GM23338 (cell line): Measurements from ENCODE around the gene SULF2.

ENCODE experiments used
- CREB1 ChIP-seq: fragments of 250-450 bp; sonication (Bioruptor Pico); IDR thresholded peaks from 2 replicates; pipeline ENCODE4 v1.5.0; 2020; ENCODE audit warnings: low read depth, mild to moderate bottlenecking, moderate library complexity
- EZH2 ChIP-seq: fragments of 200-600 bp; sonication (generic); IDR thresholded peaks from one replicate; pipeline ENCODE4 v1.8.0; 2017; ENCODE audit warnings: antibody characterized with exemption, mild to moderate bottlenecking, low read depth; ENCODE audit not compliant: unreplicated experiment
- EZH2phosphoT487 ChIP-seq: fragments of 200-600 bp; sonication (generic); IDR thresholded peaks from one replicate; pipeline ENCODE4 v1.8.1; 2018; ENCODE audit warnings: antibody characterized with exemption; ENCODE audit not compliant: unreplicated experiment
- JUNB ChIP-seq: IDR thresholded peaks from one replicate; pipeline ENCODE4 v1.6.1; 2016; ENCODE audit warnings: antibody characterized with exemption; ENCODE audit not compliant: unreplicated experiment
- NANOG ChIP-seq: IDR thresholded peaks from 2 replicates; pipeline ENCODE4 v1.6.1; 2016; ENCODE audit warnings: antibody characterized with exemption, borderline replicate concordance
- POLR2AphosphoS5 ChIP-seq: IDR thresholded peaks from 2 replicates; pipeline ENCODE4 v1.6.1; 2016; ENCODE audit warnings: antibody characterized with exemption, low read depth
- ZNF114 ChIP-seq: fragments of 250-450 bp; sonication (Bioruptor Pico); IDR thresholded peaks from 2 replicates; pipeline ENCODE4 v1.5.0; 2020; ENCODE audit warnings: mild to moderate bottlenecking, moderate library complexity
- ZNF331 ChIP-seq: fragments of 250-450 bp; sonication (Bioruptor Pico); IDR thresholded peaks from 2 replicates; pipeline ENCODE4 v1.5.0; 2020; ENCODE audit warnings: low read depth, mild to moderate bottlenecking, moderate library complexity
- TF ChIP-seq, protein P1 (sequence below), 2 experiments: fragments of 200-600 bp in 1 of 2; sonication (generic) in 1 of 2; conservative IDR thresholded peaks; 2 replicates each; pipeline versions ENCODE4 v1.5.1 to v1.6.1; 2016 to 2017; ENCODE audit warnings: antibody characterized with exemption in 2 of 2, low read depth in 2 of 2, mild to moderate bottlenecking in 2 of 2, moderate library complexity in 1 of 2
- TF ChIP-seq, protein P2 (sequence below): IDR thresholded peaks from one replicate; pipeline ENCODE4 v1.6.1; 2018; ENCODE audit warnings: antibody characterized with exemption; ENCODE audit not compliant: unreplicated experiment
- TF ChIP-seq, protein P3 (sequence below): IDR thresholded peaks from 2 replicates; pipeline ENCODE4 v1.6.1; 2016; ENCODE audit warnings: antibody characterized with exemption
- TF ChIP-seq, protein P4 (sequence below): fragments of 250-450 bp; sonication (Bioruptor Pico); IDR thresholded peaks from 2 replicates; pipeline ENCODE4 v1.5.0; 2020; ENCODE audit warnings: mild to moderate bottlenecking, moderate library complexity

DNA sequence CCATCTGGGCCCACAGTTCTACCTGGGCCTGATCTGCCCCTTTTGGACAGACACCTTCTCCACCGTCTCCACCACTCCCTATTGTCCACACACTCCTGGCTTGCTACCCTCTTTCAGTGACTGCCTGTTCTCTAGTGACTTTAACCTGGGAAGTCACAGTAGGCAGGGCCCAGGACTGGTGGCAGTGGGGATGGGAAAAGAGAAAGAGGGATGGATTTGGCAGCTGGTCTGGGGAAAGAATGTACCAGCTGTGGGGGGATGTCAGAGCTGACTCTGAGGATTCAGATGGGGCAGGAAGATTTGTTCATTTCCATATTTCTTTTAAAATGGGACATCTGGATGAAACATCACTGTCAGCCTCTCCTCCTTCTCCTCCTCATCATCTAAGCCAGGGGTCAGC lies 85.5 kb downstream of the SULF2 start:
- TF ChIP-seq, protein P1, sequence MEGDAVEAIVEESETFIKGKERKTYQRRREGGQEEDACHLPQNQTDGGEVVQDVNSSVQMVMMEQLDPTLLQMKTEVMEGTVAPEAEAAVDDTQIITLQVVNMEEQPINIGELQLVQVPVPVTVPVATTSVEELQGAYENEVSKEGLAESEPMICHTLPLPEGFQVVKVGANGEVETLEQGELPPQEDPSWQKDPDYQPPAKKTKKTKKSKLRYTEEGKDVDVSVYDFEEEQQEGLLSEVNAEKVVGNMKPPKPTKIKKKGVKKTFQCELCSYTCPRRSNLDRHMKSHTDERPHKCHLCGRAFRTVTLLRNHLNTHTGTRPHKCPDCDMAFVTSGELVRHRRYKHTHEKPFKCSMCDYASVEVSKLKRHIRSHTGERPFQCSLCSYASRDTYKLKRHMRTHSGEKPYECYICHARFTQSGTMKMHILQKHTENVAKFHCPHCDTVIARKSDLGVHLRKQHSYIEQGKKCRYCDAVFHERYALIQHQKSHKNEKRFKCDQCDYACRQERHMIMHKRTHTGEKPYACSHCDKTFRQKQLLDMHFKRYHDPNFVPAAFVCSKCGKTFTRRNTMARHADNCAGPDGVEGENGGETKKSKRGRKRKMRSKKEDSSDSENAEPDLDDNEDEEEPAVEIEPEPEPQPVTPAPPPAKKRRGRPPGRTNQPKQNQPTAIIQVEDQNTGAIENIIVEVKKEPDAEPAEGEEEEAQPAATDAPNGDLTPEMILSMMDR (conservative IDR thresholded peaks at IDR 0.05; ENCODE audit: low read depth in 2 of 2): no peak
- TF ChIP-seq CREB1 (CRISPR knock-in tag): no peak
- no peak for TF ChIP-seq EZH2
- TF ChIP-seq EZH2phosphoT487: no peak
- no peak for TF ChIP-seq POLR2AphosphoS5
- TF ChIP-seq, protein P2, sequence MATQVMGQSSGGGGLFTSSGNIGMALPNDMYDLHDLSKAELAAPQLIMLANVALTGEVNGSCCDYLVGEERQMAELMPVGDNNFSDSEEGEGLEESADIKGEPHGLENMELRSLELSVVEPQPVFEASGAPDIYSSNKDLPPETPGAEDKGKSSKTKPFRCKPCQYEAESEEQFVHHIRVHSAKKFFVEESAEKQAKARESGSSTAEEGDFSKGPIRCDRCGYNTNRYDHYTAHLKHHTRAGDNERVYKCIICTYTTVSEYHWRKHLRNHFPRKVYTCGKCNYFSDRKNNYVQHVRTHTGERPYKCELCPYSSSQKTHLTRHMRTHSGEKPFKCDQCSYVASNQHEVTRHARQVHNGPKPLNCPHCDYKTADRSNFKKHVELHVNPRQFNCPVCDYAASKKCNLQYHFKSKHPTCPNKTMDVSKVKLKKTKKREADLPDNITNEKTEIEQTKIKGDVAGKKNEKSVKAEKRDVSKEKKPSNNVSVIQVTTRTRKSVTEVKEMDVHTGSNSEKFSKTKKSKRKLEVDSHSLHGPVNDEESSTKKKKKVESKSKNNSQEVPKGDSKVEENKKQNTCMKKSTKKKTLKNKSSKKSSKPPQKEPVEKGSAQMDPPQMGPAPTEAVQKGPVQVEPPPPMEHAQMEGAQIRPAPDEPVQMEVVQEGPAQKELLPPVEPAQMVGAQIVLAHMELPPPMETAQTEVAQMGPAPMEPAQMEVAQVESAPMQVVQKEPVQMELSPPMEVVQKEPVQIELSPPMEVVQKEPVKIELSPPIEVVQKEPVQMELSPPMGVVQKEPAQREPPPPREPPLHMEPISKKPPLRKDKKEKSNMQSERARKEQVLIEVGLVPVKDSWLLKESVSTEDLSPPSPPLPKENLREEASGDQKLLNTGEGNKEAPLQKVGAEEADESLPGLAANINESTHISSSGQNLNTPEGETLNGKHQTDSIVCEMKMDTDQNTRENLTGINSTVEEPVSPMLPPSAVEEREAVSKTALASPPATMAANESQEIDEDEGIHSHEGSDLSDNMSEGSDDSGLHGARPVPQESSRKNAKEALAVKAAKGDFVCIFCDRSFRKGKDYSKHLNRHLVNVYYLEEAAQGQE: no peak
- TF ChIP-seq JUNB: no peak
- TF ChIP-seq, protein P3, sequence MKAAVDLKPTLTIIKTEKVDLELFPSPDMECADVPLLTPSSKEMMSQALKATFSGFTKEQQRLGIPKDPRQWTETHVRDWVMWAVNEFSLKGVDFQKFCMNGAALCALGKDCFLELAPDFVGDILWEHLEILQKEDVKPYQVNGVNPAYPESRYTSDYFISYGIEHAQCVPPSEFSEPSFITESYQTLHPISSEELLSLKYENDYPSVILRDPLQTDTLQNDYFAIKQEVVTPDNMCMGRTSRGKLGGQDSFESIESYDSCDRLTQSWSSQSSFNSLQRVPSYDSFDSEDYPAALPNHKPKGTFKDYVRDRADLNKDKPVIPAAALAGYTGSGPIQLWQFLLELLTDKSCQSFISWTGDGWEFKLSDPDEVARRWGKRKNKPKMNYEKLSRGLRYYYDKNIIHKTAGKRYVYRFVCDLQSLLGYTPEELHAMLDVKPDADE: no peak
- TF ChIP-seq ZNF114 (CRISPR knock-in tag): no peak
- no peak for TF ChIP-seq NANOG
- TF ChIP-seq, protein P4, sequence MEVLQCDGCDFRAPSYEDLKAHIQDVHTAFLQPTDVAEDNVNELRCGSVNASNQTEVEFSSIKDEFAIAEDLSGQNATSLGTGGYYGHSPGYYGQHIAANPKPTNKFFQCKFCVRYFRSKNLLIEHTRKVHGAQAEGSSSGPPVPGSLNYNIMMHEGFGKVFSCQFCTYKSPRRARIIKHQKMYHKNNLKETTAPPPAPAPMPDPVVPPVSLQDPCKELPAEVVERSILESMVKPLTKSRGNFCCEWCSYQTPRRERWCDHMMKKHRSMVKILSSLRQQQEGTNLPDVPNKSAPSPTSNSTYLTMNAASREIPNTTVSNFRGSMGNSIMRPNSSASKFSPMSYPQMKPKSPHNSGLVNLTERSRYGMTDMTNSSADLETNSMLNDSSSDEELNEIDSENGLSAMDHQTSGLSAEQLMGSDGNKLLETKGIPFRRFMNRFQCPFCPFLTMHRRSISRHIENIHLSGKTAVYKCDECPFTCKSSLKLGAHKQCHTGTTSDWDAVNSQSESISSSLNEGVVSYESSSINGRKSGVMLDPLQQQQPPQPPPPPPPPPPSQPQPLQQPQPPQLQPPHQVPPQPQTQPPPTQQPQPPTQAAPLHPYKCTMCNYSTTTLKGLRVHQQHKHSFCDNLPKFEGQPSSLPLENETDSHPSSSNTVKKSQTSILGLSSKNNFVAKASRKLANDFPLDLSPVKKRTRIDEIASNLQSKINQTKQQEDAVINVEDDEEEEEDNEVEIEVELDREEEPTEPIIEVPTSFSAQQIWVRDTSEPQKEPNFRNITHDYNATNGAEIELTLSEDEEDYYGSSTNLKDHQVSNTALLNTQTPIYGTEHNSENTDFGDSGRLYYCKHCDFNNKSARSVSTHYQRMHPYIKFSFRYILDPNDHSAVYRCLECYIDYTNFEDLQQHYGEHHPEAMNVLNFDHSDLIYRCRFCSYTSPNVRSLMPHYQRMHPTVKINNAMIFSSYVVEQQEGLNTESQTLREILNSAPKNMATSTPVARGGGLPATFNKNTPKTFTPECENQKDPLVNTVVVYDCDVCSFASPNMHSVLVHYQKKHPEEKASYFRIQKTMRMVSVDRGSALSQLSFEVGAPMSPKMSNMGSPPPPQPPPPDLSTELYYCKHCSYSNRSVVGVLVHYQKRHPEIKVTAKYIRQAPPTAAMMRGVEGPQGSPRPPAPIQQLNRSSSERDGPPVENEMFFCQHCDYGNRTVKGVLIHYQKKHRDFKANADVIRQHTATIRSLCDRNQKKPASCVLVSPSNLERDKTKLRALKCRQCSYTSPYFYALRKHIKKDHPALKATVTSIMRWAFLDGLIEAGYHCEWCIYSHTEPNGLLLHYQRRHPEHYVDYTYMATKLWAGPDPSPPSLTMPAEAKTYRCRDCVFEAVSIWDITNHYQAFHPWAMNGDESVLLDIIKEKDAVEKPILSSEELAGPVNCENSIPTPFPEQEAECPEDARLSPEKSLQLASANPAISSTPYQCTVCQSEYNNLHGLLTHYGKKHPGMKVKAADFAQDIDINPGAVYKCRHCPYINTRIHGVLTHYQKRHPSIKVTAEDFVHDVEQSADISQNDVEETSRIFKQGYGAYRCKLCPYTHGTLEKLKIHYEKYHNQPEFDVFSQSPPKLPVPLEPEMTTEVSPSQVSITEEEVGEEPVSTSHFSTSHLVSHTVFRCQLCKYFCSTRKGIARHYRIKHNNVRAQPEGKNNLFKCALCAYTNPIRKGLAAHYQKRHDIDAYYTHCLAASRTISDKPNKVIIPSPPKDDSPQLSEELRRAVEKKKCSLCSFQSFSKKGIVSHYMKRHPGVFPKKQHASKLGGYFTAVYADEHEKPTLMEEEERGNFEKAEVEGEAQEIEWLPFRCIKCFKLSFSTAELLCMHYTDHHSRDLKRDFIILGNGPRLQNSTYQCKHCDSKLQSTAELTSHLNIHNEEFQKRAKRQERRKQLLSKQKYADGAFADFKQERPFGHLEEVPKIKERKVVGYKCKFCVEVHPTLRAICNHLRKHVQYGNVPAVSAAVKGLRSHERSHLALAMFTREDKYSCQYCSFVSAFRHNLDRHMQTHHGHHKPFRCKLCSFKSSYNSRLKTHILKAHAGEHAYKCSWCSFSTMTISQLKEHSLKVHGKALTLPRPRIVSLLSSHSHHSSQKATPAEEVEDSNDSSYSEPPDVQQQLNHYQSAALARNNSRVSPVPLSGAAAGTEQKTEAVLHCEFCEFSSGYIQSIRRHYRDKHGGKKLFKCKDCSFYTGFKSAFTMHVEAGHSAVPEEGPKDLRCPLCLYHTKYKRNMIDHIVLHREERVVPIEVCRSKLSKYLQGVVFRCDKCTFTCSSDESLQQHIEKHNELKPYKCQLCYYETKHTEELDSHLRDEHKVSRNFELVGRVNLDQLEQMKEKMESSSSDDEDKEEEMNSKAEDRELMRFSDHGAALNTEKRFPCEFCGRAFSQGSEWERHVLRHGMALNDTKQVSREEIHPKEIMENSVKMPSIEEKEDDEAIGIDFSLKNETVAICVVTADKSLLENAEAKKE: no peak
- TF ChIP-seq ZNF331 (CRISPR knock-in tag): no peak
